Measurements from ENCODE around the gene BLTP3A.
"Not testable (repeated sequence)": the region's sequence is repeated elsewhere in the genome, so short reads cannot be mapped to it uniquely, and the experiment has no call there.

The BLTP3A gene

GRCh38 chr6:34791701-34792604 lies at the start of gene BLTP3A:
TSS of gene BLTP3A (plus strand) at chr6:34792083. CDS start at chr6:34792251, 168 bp downstream.
- TF ChIP-seq JUND (IDR thresholded peaks at IDR 0.05; ENCODE audit: low read depth), result no peak
- in situ Hi-C loops (cut with HindIII; ENCODE audit: low pct_unique_long_range_greater_than_20kb, low sequenced_read_pairs), result no loop called here
- DNase-seq (ENCODE audit: low read depth in 1 of 2, low spot score in 1 of 2), result peak; percentile 71 to 85

- in situ Hi-C loops (cut with HindIII; ENCODE audit: low pct_unique_long_range_greater_than_20kb, low sequenced_read_pairs), result no loop called here
- no peak for DNase-seq (ENCODE audit: low read depth in 1 of 2, low spot score in 1 of 2)
- TF ChIP-seq JUND (IDR thresholded peaks at IDR 0.05; ENCODE audit: low read depth), result no peak
Observed at GRCh38 chr6:34742094-34742493, 49.8 kb upstream of the BLTP3A start.

- DNase-seq (ENCODE audit: low read depth in 1 of 2, low spot score in 1 of 2), result no peak
- in situ Hi-C loops (cut with HindIII; ENCODE audit: low pct_unique_long_range_greater_than_20kb, low sequenced_read_pairs), result no loop called here
- TF ChIP-seq JUND (IDR thresholded peaks at IDR 0.05; ENCODE audit: low read depth), result no peak
Observed at GRCh38 chr6:34743625-34744293, 48.1 kb upstream of the BLTP3A start.

GRCh38 chr6:34744294-34744647 lies 47.6 kb upstream of the BLTP3A start:
- in situ Hi-C loops (cut with HindIII; ENCODE audit: low pct_unique_long_range_greater_than_20kb, low sequenced_read_pairs); DNase-seq (ENCODE audit: low read depth in 1 of 2, low spot score in 1 of 2): not testable (repeated sequence)

GRCh38 chr6:34745277-34746103 lies 46.4 kb upstream of the BLTP3A start:
- in situ Hi-C loops (cut with HindIII; ENCODE audit: low pct_unique_long_range_greater_than_20kb, low sequenced_read_pairs), result no loop called here
- peak; percentile 34; the same call in 1 of the 2 replicates for TF ChIP-seq JUND (IDR thresholded peaks at IDR 0.05; ENCODE audit: low read depth)
- DNase-seq (ENCODE audit: low read depth in 1 of 2, low spot score in 1 of 2), result peak; percentile 23 to 87

GRCh38 chr6:34746104-34746846 lies 45.6 kb upstream of the BLTP3A start:
- in situ Hi-C loops (cut with HindIII; ENCODE audit: low pct_unique_long_range_greater_than_20kb, low sequenced_read_pairs), result no loop called here
- TF ChIP-seq JUND (IDR thresholded peaks at IDR 0.05; ENCODE audit: low read depth), result no peak
- no peak for DNase-seq (ENCODE audit: low read depth in 1 of 2, low spot score in 1 of 2)

GRCh38 chr6:34748757-34749156 lies 43.1 kb upstream of the BLTP3A start:
- no peak for DNase-seq (ENCODE audit: low read depth in 1 of 2, low spot score in 1 of 2)
- TF ChIP-seq JUND (IDR thresholded peaks at IDR 0.05; ENCODE audit: low read depth), result no peak
- in situ Hi-C loops (cut with HindIII; ENCODE audit: low pct_unique_long_range_greater_than_20kb, low sequenced_read_pairs), result no loop called here

- peak in 1 of 2 experiments; percentile 69 for DNase-seq (ENCODE audit: low read depth in 1 of 2, low spot score in 1 of 2)
- in situ Hi-C loops (cut with HindIII; ENCODE audit: low pct_unique_long_range_greater_than_20kb, low sequenced_read_pairs), result not testable (repeated sequence)
Observed at GRCh38 chr6:34756513-34756856, 35.4 kb upstream of the BLTP3A start.

GRCh38 chr6:34757687-34758274 lies 34.1 kb upstream of the BLTP3A start:
- no peak for DNase-seq (ENCODE audit: low read depth in 1 of 2, low spot score in 1 of 2)
- in situ Hi-C loops (cut with HindIII; ENCODE audit: low pct_unique_long_range_greater_than_20kb, low sequenced_read_pairs), result no loop called here
- no peak for TF ChIP-seq JUND (IDR thresholded peaks at IDR 0.05; ENCODE audit: low read depth)

- TF ChIP-seq JUND (IDR thresholded peaks at IDR 0.05; ENCODE audit: low read depth), result no peak
- in situ Hi-C loops (cut with HindIII; ENCODE audit: low pct_unique_long_range_greater_than_20kb, low sequenced_read_pairs), result no loop called here
- DNase-seq (ENCODE audit: low read depth in 1 of 2, low spot score in 1 of 2), result no peak
Observed at GRCh38 chr6:34760108-34760507, 31.8 kb upstream of the BLTP3A start.

- DNase-seq (ENCODE audit: low read depth in 1 of 2, low spot score in 1 of 2); in situ Hi-C loops (cut with HindIII; ENCODE audit: low pct_unique_long_range_greater_than_20kb, low sequenced_read_pairs): not testable (repeated sequence)
Observed at GRCh38 chr6:34761681-34762080, 30.2 kb upstream of the BLTP3A start.

GRCh38 chr6:34768148-34768547 lies 23.7 kb upstream of the BLTP3A start:
- in situ Hi-C loops (cut with HindIII; ENCODE audit: low pct_unique_long_range_greater_than_20kb, low sequenced_read_pairs), result no loop called here
- TF ChIP-seq JUND (IDR thresholded peaks at IDR 0.05; ENCODE audit: low read depth), result no peak
- DNase-seq (ENCODE audit: low read depth in 1 of 2, low spot score in 1 of 2), result no peak

Data from T47D (cell line).